ENCODE measurements around the gene PGAP1.

DNA sequence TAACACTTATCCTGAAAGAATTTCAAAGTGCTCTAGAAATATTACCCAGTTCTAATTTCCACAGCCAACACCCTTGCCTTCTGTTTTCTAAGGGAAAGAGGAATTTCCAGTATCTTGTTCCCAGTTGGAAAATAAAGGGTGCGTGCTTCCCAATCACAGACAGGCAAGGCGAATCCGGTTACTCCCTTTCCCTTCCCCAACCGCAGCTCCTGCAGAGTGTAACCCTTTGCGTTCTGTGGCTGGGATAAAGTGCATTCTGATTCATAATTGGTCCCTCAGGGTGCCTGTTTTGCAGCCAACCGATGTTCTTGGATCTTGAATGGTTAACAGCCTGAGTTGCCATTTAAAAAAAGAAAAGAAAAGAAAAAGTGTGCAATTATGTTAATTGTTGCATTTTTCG is 40.6 kb upstream of the PGAP1 start:
- TF ChIP-seq POLR2A (IDR thresholded peaks at IDR 0.05): no peak
- TF ChIP-seq, protein P1, sequence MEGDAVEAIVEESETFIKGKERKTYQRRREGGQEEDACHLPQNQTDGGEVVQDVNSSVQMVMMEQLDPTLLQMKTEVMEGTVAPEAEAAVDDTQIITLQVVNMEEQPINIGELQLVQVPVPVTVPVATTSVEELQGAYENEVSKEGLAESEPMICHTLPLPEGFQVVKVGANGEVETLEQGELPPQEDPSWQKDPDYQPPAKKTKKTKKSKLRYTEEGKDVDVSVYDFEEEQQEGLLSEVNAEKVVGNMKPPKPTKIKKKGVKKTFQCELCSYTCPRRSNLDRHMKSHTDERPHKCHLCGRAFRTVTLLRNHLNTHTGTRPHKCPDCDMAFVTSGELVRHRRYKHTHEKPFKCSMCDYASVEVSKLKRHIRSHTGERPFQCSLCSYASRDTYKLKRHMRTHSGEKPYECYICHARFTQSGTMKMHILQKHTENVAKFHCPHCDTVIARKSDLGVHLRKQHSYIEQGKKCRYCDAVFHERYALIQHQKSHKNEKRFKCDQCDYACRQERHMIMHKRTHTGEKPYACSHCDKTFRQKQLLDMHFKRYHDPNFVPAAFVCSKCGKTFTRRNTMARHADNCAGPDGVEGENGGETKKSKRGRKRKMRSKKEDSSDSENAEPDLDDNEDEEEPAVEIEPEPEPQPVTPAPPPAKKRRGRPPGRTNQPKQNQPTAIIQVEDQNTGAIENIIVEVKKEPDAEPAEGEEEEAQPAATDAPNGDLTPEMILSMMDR (IDR thresholded peaks at IDR 0.05): no peak
